ES-I3 (cell line): Measurements from ENCODE around the gene PACS1.

Source experiments
- H3K36me3 ChIP-seq: 2 replicates; pipeline ENCODE4 v1.6.1; 2013; ENCODE audit warnings: mild to moderate bottlenecking, low read length, control low read depth, moderate library complexity; ENCODE audit not compliant: insufficient read depth
- H3K4me1 ChIP-seq: 2 replicates; pipeline ENCODE4 v1.6.1; 2013; ENCODE audit warnings: mild to moderate bottlenecking, control low read depth, low read length; ENCODE audit not compliant: insufficient read depth
- H3K9ac ChIP-seq: 2 replicates; pipeline ENCODE4 v1.6.1; 2013; ENCODE audit warnings: low read depth, mild to moderate bottlenecking, low read length, moderate library complexity
- H3K9me3 ChIP-seq: 2 replicates; pipeline ENCODE4 v1.6.1; 2013; ENCODE audit warnings: mild to moderate bottlenecking, low read length, moderate library complexity; ENCODE audit not compliant: control insufficient read depth, insufficient read depth

Gene PACS1

DNA sequence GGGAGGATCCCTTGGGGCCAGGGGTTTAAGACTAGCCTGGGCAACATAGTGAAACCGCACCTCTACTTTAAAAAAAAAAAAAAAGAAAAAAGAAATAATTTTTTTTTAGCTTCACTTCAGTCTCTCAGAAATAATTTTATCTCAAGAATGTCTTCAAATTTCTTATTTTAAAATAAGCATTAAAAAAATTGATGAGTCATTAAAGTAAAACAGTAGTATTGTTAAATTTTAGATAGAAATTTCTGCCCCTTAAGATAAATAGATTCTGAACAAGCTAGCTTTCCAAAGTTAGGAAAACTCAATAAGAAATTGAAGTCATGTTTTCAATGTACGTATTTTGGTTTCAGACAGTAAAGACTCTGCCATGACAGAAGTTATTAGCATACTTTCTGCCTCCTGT, 7.7 kb upstream of the PACS1 start:
- H3K36me3 ChIP-seq: peaks cover 67% of the 10 kb centered on the region
- H3K9me3 ChIP-seq: no peaks in the 10 kb centered on the region; the same call in 1 of the 2 replicates
- H3K9ac ChIP-seq: no peak overlapping the region
- no peaks in the 10 kb centered on the region for H3K4me1 ChIP-seq

DNA sequence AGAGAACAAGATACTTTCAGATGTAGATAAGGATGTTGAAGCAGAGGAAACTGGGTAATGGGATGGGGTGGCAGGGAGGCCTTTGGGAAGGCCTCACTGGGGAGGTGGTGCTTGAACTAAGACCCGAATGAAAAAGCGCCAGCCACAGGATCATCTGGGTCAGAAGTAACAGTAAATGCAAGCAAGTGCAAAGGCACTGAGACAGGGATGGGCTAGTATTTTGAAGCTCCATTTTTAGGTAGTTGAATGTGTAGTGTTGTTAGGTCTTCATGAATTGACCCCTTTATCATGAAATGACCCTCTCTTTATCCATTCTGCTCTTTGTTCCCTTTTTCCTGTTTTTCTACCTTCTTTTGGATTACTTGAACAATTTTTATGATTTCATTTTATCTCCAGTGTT, 6.2 kb upstream of the PACS1 start:
- Histone ChIP-seq H3K4me1 (no peaks in the 10 kb centered on the region; the same call in 1 of the 2 replicates), H3K36me3 (peaks cover 58% of the 10 kb centered on the region), H3K9ac (no peak overlapping the region), H3K9me3 (no peaks in the 10 kb centered on the region; the same call in 1 of the 2 replicates)

GRCh38 chr11:66064571-66064970, 5.5 kb upstream of the PACS1 start:
- Histone ChIP-seq H3K36me3 (peaks cover 51% of the 10 kb centered on the region), H3K9me3 (no peaks in the 10 kb centered on the region; the same call in 1 of the 2 replicates), H3K9ac (no peak overlapping the region), H3K4me1 (peaks cover 5% of the 10 kb centered on the region; the same call in 1 of the 2 replicates)

DNA sequence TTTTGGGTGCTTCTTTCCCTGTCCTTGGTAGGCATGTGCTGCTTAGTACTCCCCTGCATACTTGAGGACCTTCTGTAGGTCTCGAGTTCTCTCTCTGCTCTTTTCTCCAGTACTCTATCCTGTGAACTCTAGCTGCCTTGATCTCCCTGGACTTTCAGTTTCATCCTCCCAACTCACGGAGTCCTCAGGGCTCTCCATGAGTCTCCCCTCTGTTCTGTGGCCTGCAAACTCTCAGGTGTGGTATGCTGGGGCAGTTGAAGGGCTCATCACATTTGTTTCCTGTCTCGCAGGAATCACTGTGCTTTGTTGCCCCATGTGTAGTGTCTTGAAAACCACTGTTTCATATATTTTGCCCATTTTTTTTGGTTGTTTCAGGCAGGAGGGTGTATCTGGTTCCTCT, 3.3 kb upstream of the PACS1 start:
- peaks cover 30% of the 10 kb centered on the region for H3K36me3 ChIP-seq
- no peaks in the 10 kb centered on the region; the same call in 1 of the 2 replicates for H3K9me3 ChIP-seq
- peaks cover 5% of the 10 kb centered on the region; the same call in 1 of the 2 replicates for H3K4me1 ChIP-seq
- H3K9ac ChIP-seq: no peak overlapping the region

GRCh38 chr11:66067640-66068039, 2.4 kb upstream of the PACS1 start:
- H3K9ac ChIP-seq: no peak overlapping the region
- H3K36me3 ChIP-seq: peaks cover 29% of the 10 kb centered on the region
- no peaks in the 10 kb centered on the region; the same call in 1 of the 2 replicates for H3K9me3 ChIP-seq
- peaks cover 5% of the 10 kb centered on the region; the same call in 1 of the 2 replicates for H3K4me1 ChIP-seq

GRCh38 chr11:66068154-66068821, 1.8 kb upstream of the PACS1 start:
- Histone ChIP-seq H3K9ac (no peak overlapping the region), H3K4me1 (peaks cover 5% of the 10 kb centered on the region; the same call in 1 of the 2 replicates), H3K36me3 (peaks cover 22% of the 10 kb centered on the region), H3K9me3 (no peaks in the 10 kb centered on the region)

- H3K9ac ChIP-seq: peak overlapping the region; percentile 66
- no peaks in the 10 kb centered on the region for H3K9me3 ChIP-seq
- peaks cover 5% of the 10 kb centered on the region; the same call in 1 of the 2 replicates for H3K4me1 ChIP-seq
- peaks cover 16% of the 10 kb centered on the region for H3K36me3 ChIP-seq
Measured at GRCh38 chr11:66068923-66069714, 953 bp upstream of the PACS1 start.

DNA sequence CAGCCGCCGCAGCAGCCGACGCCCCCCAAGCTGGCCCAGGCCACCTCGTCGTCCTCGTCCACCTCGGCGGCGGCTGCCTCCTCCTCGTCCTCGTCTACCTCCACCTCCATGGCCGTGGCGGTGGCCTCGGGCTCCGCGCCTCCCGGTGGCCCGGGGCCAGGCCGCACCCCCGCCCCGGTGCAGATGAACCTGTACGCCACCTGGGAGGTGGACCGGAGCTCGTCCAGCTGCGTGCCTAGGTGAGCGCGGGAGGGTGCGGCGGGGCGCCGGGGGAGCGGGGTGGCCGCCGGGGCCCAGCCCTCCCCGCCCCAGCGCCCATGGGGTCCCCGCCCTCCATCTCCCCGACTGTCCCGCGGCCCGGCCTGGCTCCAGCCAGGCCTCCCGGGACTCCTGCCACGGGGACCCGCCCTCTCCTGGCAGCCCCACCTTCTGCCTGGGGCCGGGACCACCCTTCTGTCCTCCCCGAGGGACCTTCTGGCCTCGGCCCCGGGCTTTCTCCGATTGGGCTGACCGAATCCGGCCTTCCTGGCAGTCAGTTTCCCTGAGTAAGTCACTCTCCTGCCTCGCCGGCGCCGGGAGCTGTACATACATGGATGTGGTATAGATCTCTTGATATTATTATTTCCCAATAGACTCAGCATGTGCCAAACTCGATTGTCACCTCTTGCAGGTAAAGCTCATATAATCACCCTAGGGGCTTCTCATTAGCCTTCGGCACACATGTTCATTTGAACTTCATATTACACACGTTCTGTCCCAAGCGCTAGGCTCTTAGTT, 720 bp downstream of the PACS1 start:
- Histone ChIP-seq H3K9me3 (no peaks in the 10 kb centered on the region), H3K36me3 (peaks cover 9% of the 10 kb centered on the region), H3K9ac (peak overlapping the region; percentile 66), H3K4me1 (peaks cover 5% of the 10 kb centered on the region; the same call in 1 of the 2 replicates)

GRCh38 chr11:66071381-66071801, 1.3 kb downstream of the PACS1 start:
- no peaks in the 10 kb centered on the region for H3K9me3 ChIP-seq
- peak overlapping the region; percentile 66 for H3K9ac ChIP-seq
- H3K36me3 ChIP-seq: peaks cover 8% of the 10 kb centered on the region
- H3K4me1 ChIP-seq: peaks cover 5% of the 10 kb centered on the region; the same call in 1 of the 2 replicates

DNA sequence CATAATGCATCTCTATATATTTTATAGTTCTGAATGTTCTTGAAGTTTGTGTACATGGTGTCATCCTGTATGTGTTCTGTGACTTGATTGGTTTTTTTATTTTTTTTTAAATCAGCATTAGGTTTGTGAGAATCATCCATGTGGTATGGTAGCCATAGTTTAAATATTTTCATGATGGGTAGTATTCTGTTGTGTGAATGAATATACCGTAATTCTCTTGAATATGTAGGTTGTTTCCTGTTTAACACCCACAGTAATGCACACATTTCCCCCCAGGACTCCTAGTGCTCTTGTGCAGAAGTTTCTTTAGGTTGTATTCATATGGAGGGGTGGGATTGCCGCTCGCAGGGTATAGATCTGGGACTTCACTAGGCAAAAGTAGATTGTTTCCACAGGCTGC, 2.0 kb downstream of the PACS1 start:
- H3K9me3 ChIP-seq: no peaks in the 10 kb centered on the region
- H3K9ac ChIP-seq: no peak overlapping the region
- peaks cover 5% of the 10 kb centered on the region; the same call in 1 of the 2 replicates for H3K4me1 ChIP-seq
- peaks cover under 1% of the 10 kb centered on the region; the same call in 1 of the 2 replicates for H3K36me3 ChIP-seq

- Histone ChIP-seq H3K9ac (no peak overlapping the region), H3K4me1 (peaks cover 5% of the 10 kb centered on the region; the same call in 1 of the 2 replicates), H3K9me3 (no peaks in the 10 kb centered on the region), H3K36me3 (no peaks in the 10 kb centered on the region; the same call in 1 of the 2 replicates)
Measured at GRCh38 chr11:66072518-66072917, 2.4 kb downstream of the PACS1 start.

DNA sequence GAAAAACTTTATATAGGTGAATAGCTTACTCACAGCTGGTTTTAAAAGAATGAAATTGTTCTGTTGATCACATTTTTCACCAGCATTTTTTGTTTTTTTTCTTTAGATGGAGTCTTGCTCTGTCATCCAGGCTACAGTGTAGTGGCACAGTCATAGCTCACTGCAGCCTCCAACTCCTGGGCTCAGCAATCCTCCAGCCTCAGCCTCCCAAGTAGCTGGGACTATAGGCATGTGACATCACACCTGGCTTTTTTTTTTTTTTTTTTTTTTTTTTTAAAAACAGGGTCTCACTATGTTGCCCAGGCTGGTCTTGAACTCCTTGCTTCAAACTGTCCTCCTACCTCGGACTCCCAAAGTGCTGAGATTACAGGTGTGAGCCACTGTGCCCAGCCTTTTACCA, 3.6 kb downstream of the PACS1 start:
- Histone ChIP-seq H3K36me3 (no peaks in the 10 kb centered on the region), H3K9me3 (no peaks in the 10 kb centered on the region), H3K9ac (no peak overlapping the region), H3K4me1 (peaks cover 5% of the 10 kb centered on the region; the same call in 1 of the 2 replicates)

DNA sequence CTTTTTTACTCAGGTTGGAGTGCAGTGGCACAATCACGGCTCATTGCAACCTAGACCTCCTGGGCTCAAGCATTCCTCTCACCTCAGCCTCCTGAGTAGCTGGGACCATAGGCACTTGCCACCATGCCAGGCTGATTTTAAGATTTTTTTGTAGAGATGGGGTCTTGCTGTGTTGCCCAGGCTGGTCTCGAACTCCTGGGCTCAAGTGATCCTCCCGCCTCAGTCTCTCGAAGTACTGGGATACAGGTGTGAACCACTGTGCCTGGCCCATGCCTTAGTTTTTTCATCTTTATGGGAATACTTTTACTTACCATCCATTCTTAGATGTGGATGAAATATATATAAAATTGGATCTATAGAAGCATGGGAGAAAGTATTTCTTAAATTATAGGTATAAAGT, 5.2 kb downstream of the PACS1 start:
- Histone ChIP-seq H3K9ac (no peak overlapping the region), H3K4me1 (no peaks in the 10 kb centered on the region), H3K36me3 (no peaks in the 10 kb centered on the region), H3K9me3 (no peaks in the 10 kb centered on the region)

- Histone ChIP-seq H3K36me3 (no peaks in the 10 kb centered on the region), H3K9ac (no peak overlapping the region), H3K9me3 (no peaks in the 10 kb centered on the region), H3K4me1 (no peaks in the 10 kb centered on the region)
Measured at GRCh38 chr11:66076561-66076960, 6.5 kb downstream of the PACS1 start.
